H7 (cell line): ENCODE results near the gene RNF148. TPM values are rescaled to one million over a fixed set of nuclear protein-coding genes. Genes with fewer than 3 reads are reported as not detected.

ENCODE experiments used
- DNase-seq: peaks from one replicate; pipeline ENCODE4 v3.0.0; 2012
- H3K27me3 ChIP-seq: 2 replicates; pipeline ENCODE4 v1.6.0; 2011; ENCODE audit warnings: mild to moderate bottlenecking, low read length; ENCODE audit not compliant: control insufficient read depth, insufficient read depth
- H3K36me3 ChIP-seq: replicated peaks from 2 replicates; pipeline ENCODE4 v1.5.1; 2011; ENCODE audit warnings: low read length; ENCODE audit not compliant: control insufficient read depth, insufficient read depth
- H3K4me3 ChIP-seq: 2 replicates; pipeline ENCODE4 v1.5.1; 2011; ENCODE audit warnings: low read depth, mild to moderate bottlenecking, control low read depth, low read length, moderate library complexity; ENCODE audit not compliant: insufficient read depth
- total RNA-seq: library from RNA; depleted of rRNA; stranded (reverse); fragments of >200 nt; shearing (Covaris generic); gene quantifications from 2 replicates; pipeline ENCODE4 v1.2.3, GENCODE V29; 2014; rRNA removed

Gene RNF148
- 0.48 TPM in 1 of 2 replicates, not detected in the other for total RNA-seq

GRCh38 chr7:122702872-122703510, at the start of gene RNF148:
Gene RNF148 (minus strand): TSS chr7:122702922. CDS start chr7:122702750, 172 bp downstream.
- Histone ChIP-seq H3K27me3 (no peaks in the 10 kb centered on the region), H3K36me3 (no peaks in the 10 kb centered on the region), H3K4me3 (no peak within 1 kb of the TSS)
- no peak for DNase-seq

DNA sequence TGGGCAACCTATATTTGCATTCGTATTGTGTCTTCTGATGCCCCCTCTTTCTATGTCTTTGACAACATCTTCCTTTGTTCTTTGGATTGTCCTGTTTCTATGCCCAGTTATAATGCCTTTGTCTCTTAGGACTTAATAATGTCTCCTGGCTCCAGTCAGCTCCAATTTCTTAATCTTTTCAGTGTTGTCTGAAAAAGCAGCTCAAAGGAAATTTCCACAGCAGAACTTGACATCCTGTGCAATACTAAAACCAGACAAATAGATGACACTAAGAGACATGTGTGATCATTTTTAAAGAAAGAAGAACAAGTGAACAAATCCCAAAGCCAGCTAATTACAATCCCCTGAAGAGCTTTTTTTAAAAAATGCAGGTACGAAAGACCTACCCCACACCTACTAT, 47.7 kb upstream of the RNF148 start:
- DNase-seq: no peak
- no peaks in the 10 kb centered on the region for H3K27me3 ChIP-seq
- no peak overlapping the region for H3K4me3 ChIP-seq
- no peaks in the 10 kb centered on the region for H3K36me3 ChIP-seq

DNA sequence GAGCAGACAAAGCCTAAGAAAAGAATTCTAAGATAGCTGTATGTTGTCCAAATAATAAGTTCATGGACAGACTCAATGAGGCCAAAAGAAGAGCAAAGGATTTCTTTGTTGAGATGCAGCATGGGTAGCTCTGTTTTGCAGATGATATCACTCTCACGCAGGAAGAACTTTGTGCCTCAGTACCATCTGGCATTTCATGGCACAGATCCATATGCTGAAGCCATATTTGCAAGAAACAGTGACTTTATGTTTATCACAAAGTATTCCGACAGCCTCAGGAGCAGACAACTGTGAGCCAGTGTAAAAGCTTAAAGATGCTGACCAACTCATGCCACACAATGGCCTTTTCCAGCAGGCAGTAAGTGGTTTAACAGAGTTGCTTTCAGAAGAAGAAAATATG, 45.5 kb upstream of the RNF148 start:
- Histone ChIP-seq H3K27me3 (no peaks in the 10 kb centered on the region), H3K36me3 (no peaks in the 10 kb centered on the region), H3K4me3 (no peak overlapping the region)
- no peak for DNase-seq

DNA sequence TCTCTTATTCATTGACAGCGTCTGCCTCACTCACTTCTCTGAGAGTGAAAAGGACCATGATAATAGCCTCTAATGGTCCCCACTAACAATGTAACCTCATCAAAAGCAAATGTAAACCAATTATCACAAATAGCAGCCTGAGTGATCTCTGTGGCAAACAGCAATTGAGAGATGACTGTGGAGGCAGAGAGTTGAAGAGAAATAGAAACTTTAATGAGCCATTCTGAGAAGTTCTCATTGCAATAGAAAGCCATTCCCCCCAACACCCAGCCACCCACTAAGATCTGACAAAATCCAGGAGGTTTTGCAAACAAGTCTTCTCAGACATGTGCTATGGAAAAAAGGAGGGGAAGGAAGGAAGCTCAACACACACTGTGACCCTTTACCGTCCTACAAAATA, 44.2 kb upstream of the RNF148 start:
- H3K4me3 ChIP-seq: no peak overlapping the region
- no peaks in the 10 kb centered on the region for H3K27me3 ChIP-seq
- no peak for DNase-seq
- no peaks in the 10 kb centered on the region for H3K36me3 ChIP-seq

- Histone ChIP-seq H3K27me3 (no peaks in the 10 kb centered on the region), H3K36me3 (no peaks in the 10 kb centered on the region)
- DNase-seq: no peak
Measured at GRCh38 chr7:122743211-122743610, 40.5 kb upstream of the RNF148 start.

DNA sequence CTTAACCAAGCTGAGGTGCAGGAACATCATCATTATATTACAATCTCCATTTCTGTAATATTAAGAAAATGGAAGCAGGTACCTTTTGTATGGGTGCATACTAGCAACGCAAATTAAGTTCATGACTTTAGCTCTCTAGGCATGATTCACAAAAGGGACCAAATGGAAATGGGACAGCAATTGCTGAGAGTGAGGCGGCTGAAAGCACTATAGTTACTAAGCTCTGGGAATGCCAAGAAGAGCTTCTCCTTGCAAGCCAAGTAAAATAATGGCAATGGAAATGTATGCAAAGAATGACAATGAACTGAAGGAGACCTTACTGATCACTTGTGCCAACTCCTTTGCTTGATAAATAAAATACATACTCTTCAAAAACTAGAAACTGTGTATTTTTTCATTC, 36.2 kb upstream of the RNF148 start:
- Histone ChIP-seq H3K27me3 (no peaks in the 10 kb centered on the region), H3K4me3 (no peak overlapping the region), H3K36me3 (no peaks in the 10 kb centered on the region)
- DNase-seq: no peak

More at GRCh38 chr7:122743211-122743610, 40.5 kb upstream of the RNF148 start:
- H3K4me3 ChIP-seq: no peak overlapping the region

- no peak for DNase-seq
- Histone ChIP-seq H3K36me3 (no peaks in the 10 kb centered on the region), H3K4me3 (no peak overlapping the region), H3K27me3 (no peaks in the 10 kb centered on the region)
Measured at GRCh38 chr7:122736183-122736582, 33.5 kb upstream of the RNF148 start.

DNA sequence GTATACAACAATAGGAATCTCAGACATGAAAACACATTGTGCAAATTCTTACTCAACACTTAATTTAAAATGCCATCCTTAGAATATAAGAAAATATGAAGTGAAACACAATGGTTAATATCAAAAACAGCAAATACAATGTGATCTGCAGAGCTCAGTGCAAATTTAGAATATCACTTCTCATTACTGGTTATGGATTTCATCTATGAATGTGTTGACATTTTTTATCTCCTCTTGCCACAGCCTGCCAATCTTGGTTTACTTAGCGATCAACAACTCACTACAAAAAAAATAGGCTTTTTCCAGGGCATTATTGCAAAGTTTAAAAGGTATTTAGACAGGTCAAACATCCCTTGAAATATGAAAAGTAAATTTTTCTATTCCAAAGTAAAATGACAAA, 25.0 kb upstream of the RNF148 start:
- H3K36me3 ChIP-seq: no peaks in the 10 kb centered on the region
- no peaks in the 10 kb centered on the region for H3K27me3 ChIP-seq
- no peak for DNase-seq
- H3K4me3 ChIP-seq: no peak overlapping the region

- Histone ChIP-seq H3K27me3 (no peaks in the 10 kb centered on the region), H3K4me3 (no peak overlapping the region), H3K36me3 (no peaks in the 10 kb centered on the region)
- DNase-seq: no peak
Measured at GRCh38 chr7:122727354-122727753, 24.6 kb upstream of the RNF148 start.

DNA sequence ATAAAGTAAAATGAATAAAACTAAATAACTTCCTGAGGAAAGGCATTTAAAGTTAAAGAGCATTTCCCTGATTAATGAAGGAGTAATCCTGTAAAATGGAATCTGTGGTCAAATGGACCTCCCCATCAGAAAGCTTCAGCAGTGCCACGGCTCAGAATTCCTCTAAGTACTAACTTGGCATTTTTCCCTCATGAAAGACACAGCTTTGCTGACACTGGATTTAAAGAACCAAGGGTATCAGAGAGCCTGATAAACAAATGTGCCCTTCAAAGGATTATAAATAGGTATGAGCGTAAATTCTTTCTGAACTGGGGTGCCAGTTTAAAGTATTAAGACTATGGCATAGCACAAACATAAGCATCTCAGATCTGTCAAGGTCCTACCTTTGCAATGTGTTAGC, 24.2 kb upstream of the RNF148 start:
- H3K4me3 ChIP-seq: no peak overlapping the region
- H3K27me3 ChIP-seq: no peaks in the 10 kb centered on the region
- no peak for DNase-seq
- H3K36me3 ChIP-seq: no peaks in the 10 kb centered on the region

GRCh38 chr7:122724366-122724765, 21.6 kb upstream of the RNF148 start:
- no peak overlapping the region for H3K4me3 ChIP-seq
- no peaks in the 10 kb centered on the region for H3K36me3 ChIP-seq
- no peak for DNase-seq
- no peaks in the 10 kb centered on the region for H3K27me3 ChIP-seq

DNA sequence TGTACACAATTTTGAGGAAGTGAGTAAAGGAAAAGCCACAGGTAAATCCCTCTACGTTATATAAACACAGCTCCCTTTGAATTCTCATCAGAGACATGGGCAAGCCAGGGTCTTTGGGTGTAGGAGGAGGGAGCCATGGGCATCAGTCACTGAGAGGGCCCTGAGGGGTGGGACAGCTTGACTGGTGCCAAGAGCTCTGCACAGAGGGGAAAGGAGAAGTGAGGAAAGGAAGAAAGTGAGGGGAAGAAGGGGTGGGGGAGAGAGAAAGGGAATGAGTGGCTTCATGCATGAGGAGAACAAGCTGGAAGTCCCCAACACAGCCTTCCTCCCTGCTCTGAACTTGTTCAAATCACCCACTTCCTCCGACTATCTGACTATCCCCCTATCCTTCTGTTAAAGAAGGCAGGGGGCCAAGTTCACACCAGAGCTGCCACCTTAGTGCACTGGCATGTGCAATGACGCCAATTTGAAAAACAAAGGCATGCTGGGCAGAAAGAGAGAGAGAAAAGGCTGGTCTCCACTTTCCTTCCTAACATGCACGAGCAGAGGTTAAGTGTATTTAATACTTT, 16.4 kb upstream of the RNF148 start:
- Histone ChIP-seq H3K36me3 (no peaks in the 10 kb centered on the region), H3K27me3 (no peaks in the 10 kb centered on the region), H3K4me3 (no peak overlapping the region)
- no peak for DNase-seq

GRCh38 chr7:122717356-122718089, 14.8 kb upstream of the RNF148 start:
- H3K36me3 ChIP-seq: no peaks in the 10 kb centered on the region
- no peaks in the 10 kb centered on the region for H3K27me3 ChIP-seq
- no peak for DNase-seq
- H3K4me3 ChIP-seq: no peak overlapping the region

DNA sequence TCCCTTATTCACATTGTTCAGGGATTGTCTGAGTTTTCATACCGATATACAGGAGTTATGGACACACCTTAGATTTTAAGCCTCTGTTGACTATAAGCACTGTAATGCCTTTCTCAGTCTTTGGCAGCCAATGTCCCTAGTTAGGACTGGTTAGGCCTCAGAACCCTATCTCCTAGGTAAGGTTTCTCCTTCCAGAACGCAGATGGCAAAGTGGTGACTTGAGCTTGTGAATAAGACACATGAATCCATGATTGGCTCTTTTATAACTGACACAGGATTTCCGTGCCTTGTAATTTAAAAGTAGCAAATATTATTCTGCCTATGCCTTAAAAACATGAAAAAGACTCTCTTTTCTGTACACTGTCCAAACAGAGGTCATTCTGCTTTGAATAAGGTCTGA, 12.5 kb upstream of the RNF148 start:
- H3K27me3 ChIP-seq: no peaks in the 10 kb centered on the region
- H3K4me3 ChIP-seq: no peak overlapping the region
- H3K36me3 ChIP-seq: no peaks in the 10 kb centered on the region
- DNase-seq: no peak

DNA sequence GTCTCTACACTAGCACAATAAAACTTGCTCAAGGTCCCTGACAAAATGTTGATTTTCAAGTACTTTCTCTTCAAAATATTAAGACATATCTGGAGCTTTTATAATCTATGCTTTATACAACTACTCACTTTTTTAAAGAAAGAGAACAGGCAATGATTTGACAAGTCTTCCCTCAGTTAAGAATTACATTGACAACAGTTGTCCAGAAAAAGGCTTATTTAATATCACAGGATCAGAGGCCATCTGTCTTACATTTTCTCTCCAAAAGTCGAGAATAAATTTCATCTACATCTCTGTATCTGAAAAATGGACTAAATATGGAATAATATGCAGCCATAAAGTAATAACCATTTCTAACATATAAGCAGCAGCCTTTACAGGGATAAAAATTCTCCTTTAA, 8.2 kb upstream of the RNF148 start:
- Histone ChIP-seq H3K27me3 (no peaks in the 10 kb centered on the region), H3K4me3 (no peak overlapping the region), H3K36me3 (no peaks in the 10 kb centered on the region)
- no peak for DNase-seq
